A549 (cell line): Measurements from ENCODE around the gene TMEM175. TPM values are rescaled to one million over a fixed set of nuclear protein-coding genes. Genes with fewer than 3 reads are reported as not detected.

ENCODE experiments used
- ATAC-seq, 2 experiments: fragments of 200-7000 bp in 1 of 2; fragments of >200 bp in 1 of 2; cut with Nextera tagmentation in 1 of 2; cut with Tn5 transposase in 1 of 2; 3 replicates each; pipeline versions ENCODE4 v1.8.0 to v1.9.1; 2018 to 2020; ENCODE audit warnings: mild to moderate bottlenecking in 1 of 2, moderate library complexity in 1 of 2
- CTCF ChIA-PET: fragments of 300-600 bp; sonication (Branson Sonifier 250); formaldehyde crosslinking; extraction: SDS; loops from one replicate; lab custom pipeline; 2021; ENCODE audit warnings: antibody characterized with exemption, inconsistent platforms; lab: Yijun Ruan, JAX
- POLR2A ChIA-PET: fragments of 350-600 bp; formaldehyde crosslinking; extraction: SDS; loops from one replicate; lab custom pipeline; 2021; ENCODE audit warnings: antibody characterized with exemption, inconsistent platforms; lab: Yijun Ruan, JAX
- DNase-seq, 2 experiments: peaks; one replicate each; pipeline versions ENCODE4 v3.0.0 to v3.0.0-alpha.2; 2011 to 2016; ENCODE audit warnings: low read depth in 1 of 2, low spot score in 1 of 2
- FAIRE-seq: peaks from 2 replicates; lab custom pipeline; 2011; peaks lifted over from hg19 to GRCh38; lab: Jason Lieb, UNC
- H3K27ac ChIP-seq, 2 experiments: fragments of >200 bp; sonication (Bioruptor Twin); formaldehyde crosslinking; 3 replicates each; pipeline ENCODE4 v1.5.1; 2016 to 2017
- H3K4me1 ChIP-seq: fragments of >200 bp; sonication (Bioruptor Twin); formaldehyde crosslinking; 3 replicates; pipeline ENCODE4 v1.6.1; 2016
- H3K4me2 ChIP-seq: fragments of >200 bp; sonication (Bioruptor Twin); formaldehyde crosslinking; 3 replicates; pipeline ENCODE4 v1.6.1; 2016
- H3K4me3 ChIP-seq: fragments of >200 bp; sonication (Bioruptor Twin); formaldehyde crosslinking; 3 replicates; pipeline ENCODE4 v1.5.1; 2016
- H3K9me3 ChIP-seq: fragments of >200 bp; sonication (Bioruptor Twin); formaldehyde crosslinking; 3 replicates; pipeline ENCODE4 v1.6.1; 2016
- BHLHE40 ChIP-seq: IDR thresholded peaks from 2 replicates; pipeline ENCODE4 v1.6.1; 2012; ENCODE audit warnings: low read depth, low read length, inconsistent platforms
- CBX2 ChIP-seq: fragments of 200-600 bp; sonication (generic); IDR thresholded peaks from 2 replicates; pipeline ENCODE4 v1.6.1; 2016; ENCODE audit warnings: low read depth, mild to moderate bottlenecking, borderline replicate concordance
- CBX8 ChIP-seq: fragments of 200-600 bp; sonication (generic); IDR thresholded peaks from 2 replicates; pipeline ENCODE4 v1.6.1; 2016
- E2F6 ChIP-seq: IDR thresholded peaks from 2 replicates; pipeline ENCODE4 v1.6.1; 2012; ENCODE audit warnings: low read depth, borderline replicate concordance
- EHMT2 ChIP-seq: fragments of 200-600 bp; sonication (generic); IDR thresholded peaks from 2 replicates; pipeline ENCODE4 v1.6.1; 2016; ENCODE audit warnings: antibody characterized with exemption, low read depth, mild to moderate bottlenecking, moderate library complexity
- ELK1 ChIP-seq: fragments of 150-350 bp; IDR thresholded peaks from 2 replicates; pipeline ENCODE4 v1.6.1; 2014; ENCODE audit warnings: low read depth, mild to moderate bottlenecking, low read length
- FOSB ChIP-seq: fragments of 250-450 bp; sonication (Bioruptor Pico); IDR thresholded peaks from 2 replicates; pipeline ENCODE4 v1.5.0; 2020; ENCODE audit warnings: mild to moderate bottlenecking, moderate library complexity
- HDAC2 ChIP-seq: fragments of 200-600 bp; sonication (generic); IDR thresholded peaks from 2 replicates; pipeline ENCODE4 v1.6.1; 2016
- HES2 ChIP-seq: fragments of >200 bp; sonication (Bioruptor Twin); formaldehyde crosslinking; IDR thresholded peaks from 2 replicates; pipeline ENCODE4 v1.6.1; 2016
- HMGXB4 ChIP-seq: fragments of 250-450 bp; sonication (Bioruptor Pico); IDR thresholded peaks from 2 replicates; pipeline ENCODE4 v1.5.0; 2021; ENCODE audit warnings: mild to moderate bottlenecking, moderate library complexity, borderline replicate concordance
- HOXB13 ChIP-seq: fragments of 250-450 bp; sonication (Bioruptor Pico); IDR thresholded peaks from 2 replicates; pipeline ENCODE4 v1.5.0; 2020; ENCODE audit warnings: low read depth, mild to moderate bottlenecking, moderate library complexity
- JUN ChIP-seq, 2 experiments: fragments of >200 bp; sonication (Bioruptor Twin); formaldehyde crosslinking; IDR thresholded peaks; 2 replicates in 1 of 2; 3 replicates in 1 of 2; pipeline ENCODE4 v1.6.1; 2016 to 2017
- MAFK ChIP-seq: fragments of 450-650 bp; IDR thresholded peaks from 2 replicates; pipeline ENCODE4 v1.6.1; 2014; ENCODE audit not compliant: partially characterized antibody
- MAZ ChIP-seq: fragments of 150-350 bp; IDR thresholded peaks from 2 replicates; pipeline ENCODE4 v1.6.1; 2014; ENCODE audit warnings: antibody characterized with exemption, low read depth, low read length, borderline replicate concordance
- NFE2L2 ChIP-seq: fragments of 150-350 bp; conservative IDR thresholded peaks from 2 replicates; pipeline ENCODE4 v1.6.1; 2014; ENCODE audit warnings: low read length
- NR3C1 ChIP-seq: fragments of >200 bp; sonication (Bioruptor Twin); formaldehyde crosslinking; IDR thresholded peaks from 3 replicates; pipeline ENCODE4 v1.6.1; 2017
- PBX3 ChIP-seq: IDR thresholded peaks from 2 replicates; pipeline ENCODE4 v1.6.1; 2012
- PHF8 ChIP-seq: fragments of 200-600 bp; sonication (generic); IDR thresholded peaks from 2 replicates; pipeline ENCODE4 v1.6.1; 2016; ENCODE audit warnings: low read depth, mild to moderate bottlenecking, antibody characterized with exemption, moderate library complexity, borderline replicate concordance
- RFX5 ChIP-seq: fragments of 450-650 bp; IDR thresholded peaks from 2 replicates; pipeline ENCODE4 v1.7.1; 2014; ENCODE audit warnings: antibody characterized with exemption, mild to moderate bottlenecking, moderate library complexity
- RNF2 ChIP-seq: fragments of 200-600 bp; sonication (generic); IDR thresholded peaks from 2 replicates; pipeline ENCODE4 v1.6.1; 2016; ENCODE audit warnings: low read depth, mild to moderate bottlenecking, antibody characterized with exemption, moderate library complexity, borderline replicate concordance
- SMC3 ChIP-seq: fragments of >200 bp; sonication (Bioruptor Twin); formaldehyde crosslinking; IDR thresholded peaks from 3 replicates; pipeline ENCODE4 v1.6.1; 2018; ENCODE audit warnings: inconsistent platforms
- TP53 ChIP-seq: fragments of 250-450 bp; sonication (Bioruptor Pico); IDR thresholded peaks from 2 replicates; pipeline ENCODE4 v1.5.0; 2021; ENCODE audit warnings: mild to moderate bottlenecking, moderate library complexity
- ZC3H11A ChIP-seq: fragments of 450-650 bp; IDR thresholded peaks from 2 replicates; pipeline ENCODE4 v1.6.1; 2014; ENCODE audit warnings: antibody characterized with exemption, mild to moderate bottlenecking
- ZNF302 ChIP-seq: fragments of 250-450 bp; sonication (Bioruptor Pico); IDR thresholded peaks from 2 replicates; pipeline ENCODE4 v1.9.0; 2021; ENCODE audit warnings: inconsistent platforms, mild to moderate bottlenecking, moderate library complexity
- ZSCAN20 ChIP-seq: fragments of 250-450 bp; sonication (Bioruptor Pico); IDR thresholded peaks from 2 replicates; pipeline ENCODE4 v1.8.0; 2022; ENCODE audit warnings: mild to moderate bottlenecking, moderate library complexity
- WGBS: methylation state at CpG from one replicate; pipeline ENCODE4 v1.1.6; 2017; ENCODE audit errors: missing lambda C conversion rate; 5-methylcytosine and 5-hydroxymethylcytosine counted together
- polyA plus RNA-seq, 4 experiments: library from polyadenylated mRNA; depleted of rRNA in 3 of 4; stranded (reverse); fragments of >200 nt; fragmentation: RNase III in 1 of 4; extraction: RNeasy Plus Mini Kit Qiagen cat#74134 plus additional on column Dnase treatment in 1 of 4; gene quantifications; 2 replicates in 3 of 4; 3 replicates in 1 of 4; pipeline ENCODE4 v1.2.3, GENCODE V29; 2011 to 2017

TMEM175 gene
- polyA plus RNA-seq, 2 of the 4 experiments (the other 2 are of a cell fraction), result 15.7 to 19.4 TPM

GRCh38 chr4:970046-970745, 37.9 kb downstream of the TMEM175 start:
- no peak for FAIRE-seq
- CTCF ChIA-PET, result interaction anchor here (0.7 to 1.2 kb wide), 2 partner anchors 17 to 228 kb away, joined by 3 read pairs; partner anchors contain the start of gene IDUA
- no peak overlapping the region for H3K27ac ChIP-seq

GRCh38 chr4:970854-971520, 38.7 kb downstream of the TMEM175 start:
- ATAC-seq (no peak), DNase-seq (no peak), FAIRE-seq (no peak)
- ChIA-PET POLR2A (no interaction called here), CTCF (interaction anchor here (0.7 to 1.2 kb wide), 2 partner anchors 16 to 229 kb away, joined by 3 read pairs; partner anchors contain the start of gene IDUA)
- Histone ChIP-seq H3K27ac (no peak overlapping the region), H3K4me1 (peaks cover 14% of the 10 kb centered on the region; the same call in 2 of the 3 replicates), H3K4me2 (no peak overlapping the region), H3K4me3 (no peak overlapping the region), H3K9me3 (no peaks in the 10 kb centered on the region)
- 91% methylated on average over 7 of the region's 17 CpGs for WGBS
- no peak for TF ChIP-seq SMC3
- TF ChIP-seq JUN (IDR thresholded peaks at IDR 0.05), result no peak
- no peak for TF ChIP-seq ZC3H11A
- TF ChIP-seq MAFK, result no peak
- TF ChIP-seq MAZ, result no peak
- no peak for TF ChIP-seq ZNF302 (CRISPR knock-in tag)
- no peak for TF ChIP-seq HMGXB4 (CRISPR knock-in tag)
- no peak for TF ChIP-seq ZSCAN20 (CRISPR knock-in tag)
- TF ChIP-seq FOSB (CRISPR knock-in tag), result no peak
- TF ChIP-seq HDAC2, result no peak
- no peak for TF ChIP-seq HES2
- no peak for TF ChIP-seq RFX5
- no peak for TF ChIP-seq E2F6
- TF ChIP-seq HOXB13, result no peak
- no peak for TF ChIP-seq PBX3

More at GRCh38 chr4:970046-970745, 37.9 kb downstream of the TMEM175 start:
- no peak for DNase-seq
- TF ChIP-seq NFE2L2, result no peak
- H3K9me3 ChIP-seq, result no peaks in the 10 kb centered on the region
- H3K4me1 ChIP-seq, result peaks cover 14% of the 10 kb centered on the region; the same call in 2 of the 3 replicates
- no peak overlapping the region for H3K4me3 ChIP-seq
- WGBS, result 89% methylated on average over 13 of the region's 25 CpGs
- H3K4me2 ChIP-seq, result no peak overlapping the region
- POLR2A ChIA-PET, result no interaction called here
- no peak for ATAC-seq

GRCh38 chr4:971666-972500, 39.6 kb downstream of the TMEM175 start:
- no peak for FAIRE-seq
- TF ChIP-seq NR3C1 (no peak), PHF8 (no peak), RNF2 (no peak), ZC3H11A (no peak), ELK1 (no peak), CBX2 (no peak), TP53 (CRISPR knock-in tag) (no peak), EHMT2 (no peak), CBX8 (no peak), BHLHE40 (no peak)

More at GRCh38 chr4:971666-972500, 39.6 kb downstream of the TMEM175 start:
- DNase-seq, result no peak
- POLR2A ChIA-PET, result no interaction called here
- ATAC-seq, result no peak; a peak in 1 of 6 replicates
- H3K4me3 ChIP-seq, result peak overlapping the region; percentile 84; the same call in 2 of the 3 replicates
- WGBS, result 66% methylated on average over 11 of the region's 24 CpGs
- H3K4me2 ChIP-seq, result peak overlapping the region; percentile 97
- peak overlapping the region in 1 of 2 experiments; percentile 85; a peak in 3 of 6 replicates for H3K27ac ChIP-seq
- CTCF ChIA-PET, result no interaction called here
- H3K9me3 ChIP-seq, result no peaks in the 10 kb centered on the region
- peaks cover 14% of the 10 kb centered on the region; the same call in 2 of the 3 replicates for H3K4me1 ChIP-seq
